Measurements from ENCODE around the gene AP1M2.
A peak's percentile ranks its signal among the peaks of the same experiment; 100 is the strongest.

The AP1M2 gene

DNA sequence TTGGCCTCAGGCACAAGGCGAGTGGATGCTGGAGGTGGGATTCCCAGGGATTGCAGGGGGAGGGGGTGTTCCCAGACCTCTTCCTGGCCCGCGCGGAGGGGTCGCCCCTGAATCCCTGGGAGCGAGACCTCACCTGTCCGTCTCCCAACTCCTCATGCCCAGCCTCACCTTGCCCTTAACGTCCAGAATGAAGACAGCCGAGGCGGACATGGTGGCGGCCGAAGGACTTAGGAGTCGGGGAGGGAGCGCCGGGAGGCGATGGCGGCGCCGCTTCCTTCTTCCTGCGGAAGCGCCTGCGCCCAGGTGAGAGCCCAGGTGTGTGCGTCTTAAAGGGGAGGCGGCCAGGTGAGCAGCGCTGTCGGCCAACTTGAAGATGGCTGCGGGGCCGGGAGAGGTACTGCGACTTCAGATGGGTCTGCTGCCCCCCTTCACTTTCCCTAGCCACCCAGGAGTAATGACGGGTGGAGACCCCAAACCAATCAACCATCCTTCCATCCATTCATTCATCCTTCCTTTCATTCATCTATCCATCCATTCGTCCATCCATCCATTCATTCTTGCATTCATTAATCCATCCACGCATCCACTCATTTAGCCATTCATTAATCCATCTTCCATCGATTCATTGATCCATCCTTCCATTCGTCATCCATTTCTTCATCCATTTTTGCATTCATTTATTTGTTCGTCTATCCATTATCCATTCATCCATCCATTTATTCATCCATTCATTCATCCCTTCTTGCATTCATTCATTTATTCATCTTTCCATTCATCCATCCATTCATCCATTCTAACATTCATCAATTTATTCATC is at the start of gene AP1M2:
Gene AP1M2, minus strand, starts transcription at position 291 of the 817 bp plus-strand sequence. Its CDS starts 81 bp downstream, at position 210.
- TF ChIP-seq, protein P1, sequence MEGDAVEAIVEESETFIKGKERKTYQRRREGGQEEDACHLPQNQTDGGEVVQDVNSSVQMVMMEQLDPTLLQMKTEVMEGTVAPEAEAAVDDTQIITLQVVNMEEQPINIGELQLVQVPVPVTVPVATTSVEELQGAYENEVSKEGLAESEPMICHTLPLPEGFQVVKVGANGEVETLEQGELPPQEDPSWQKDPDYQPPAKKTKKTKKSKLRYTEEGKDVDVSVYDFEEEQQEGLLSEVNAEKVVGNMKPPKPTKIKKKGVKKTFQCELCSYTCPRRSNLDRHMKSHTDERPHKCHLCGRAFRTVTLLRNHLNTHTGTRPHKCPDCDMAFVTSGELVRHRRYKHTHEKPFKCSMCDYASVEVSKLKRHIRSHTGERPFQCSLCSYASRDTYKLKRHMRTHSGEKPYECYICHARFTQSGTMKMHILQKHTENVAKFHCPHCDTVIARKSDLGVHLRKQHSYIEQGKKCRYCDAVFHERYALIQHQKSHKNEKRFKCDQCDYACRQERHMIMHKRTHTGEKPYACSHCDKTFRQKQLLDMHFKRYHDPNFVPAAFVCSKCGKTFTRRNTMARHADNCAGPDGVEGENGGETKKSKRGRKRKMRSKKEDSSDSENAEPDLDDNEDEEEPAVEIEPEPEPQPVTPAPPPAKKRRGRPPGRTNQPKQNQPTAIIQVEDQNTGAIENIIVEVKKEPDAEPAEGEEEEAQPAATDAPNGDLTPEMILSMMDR (IDR thresholded peaks at IDR 0.05; ENCODE audit: low read depth, low read length, missing control alignments), result no peak
- no peak for DNase-seq (ENCODE audit: low read depth)
- H3K4me3 ChIP-seq (ENCODE audit: low read depth, low read length), result no peak within 1 kb of the TSS
- in situ Hi-C loops (cut with HindIII; ENCODE audit: low sequenced_read_pairs), result no loop called here

DNA sequence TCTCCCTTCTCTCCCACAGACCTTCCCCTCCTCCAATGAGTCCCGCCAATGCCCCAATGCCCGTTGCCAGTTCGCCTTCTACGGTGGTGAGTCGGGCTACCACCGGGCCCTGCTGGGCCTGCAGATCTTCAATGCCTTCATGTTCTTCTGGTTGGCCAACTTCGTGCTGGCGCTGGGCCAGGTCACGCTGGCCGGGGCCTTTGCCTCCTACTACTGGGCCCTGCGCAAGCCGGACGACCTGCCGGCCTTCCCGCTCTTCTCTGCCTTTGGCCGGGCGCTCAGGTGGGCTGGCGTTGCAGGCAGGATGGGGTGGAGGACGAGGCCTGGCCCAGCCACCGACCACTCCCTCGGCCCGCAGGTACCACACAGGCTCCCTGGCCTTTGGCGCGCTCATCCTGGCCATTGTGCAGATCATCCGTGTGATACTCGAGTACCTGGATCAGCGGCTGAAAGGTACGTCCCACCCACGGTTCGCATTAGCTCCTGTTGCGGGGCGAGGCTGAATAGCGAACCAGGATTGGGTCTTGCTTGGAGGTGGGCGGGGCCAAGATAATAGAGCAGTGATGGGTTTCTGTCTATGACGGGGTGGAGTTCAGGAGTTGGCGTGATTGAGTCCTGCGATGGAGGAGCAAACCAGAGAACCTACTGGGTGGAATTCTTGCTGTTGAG is 49.3 kb upstream of the AP1M2 start:
- no peak for DNase-seq (ENCODE audit: low read depth)
- TF ChIP-seq, protein P1 (IDR thresholded peaks at IDR 0.05; ENCODE audit: low read depth, low read length, missing control alignments), result no peak
- in situ Hi-C loops (cut with HindIII; ENCODE audit: low sequenced_read_pairs), result no loop called here
- no peak overlapping the region for H3K4me3 ChIP-seq (ENCODE audit: low read depth, low read length)

DNA sequence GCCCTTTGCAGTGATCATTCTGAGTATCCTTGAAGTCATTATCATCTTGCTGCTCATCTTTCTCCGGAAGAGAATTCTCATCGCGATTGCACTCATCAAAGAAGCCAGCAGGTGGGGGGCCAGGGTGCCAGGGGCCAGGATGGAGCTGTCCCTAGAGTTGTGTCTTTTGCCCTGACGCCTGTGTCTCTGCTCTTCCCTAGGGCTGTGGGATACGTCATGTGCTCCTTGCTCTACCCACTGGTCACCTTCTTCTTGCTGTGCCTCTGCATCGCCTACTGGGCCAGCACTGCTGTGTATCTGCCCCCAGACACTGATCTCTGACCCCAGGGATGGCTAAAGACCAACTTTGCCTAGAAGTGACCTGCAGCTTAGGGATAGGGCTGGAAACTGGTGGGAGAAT is 47.9 kb upstream of the AP1M2 start:
- TF ChIP-seq, protein P1 (IDR thresholded peaks at IDR 0.05; ENCODE audit: low read depth, low read length, missing control alignments), result no peak
- in situ Hi-C loops (cut with HindIII; ENCODE audit: low sequenced_read_pairs), result no loop called here
- no peak for DNase-seq (ENCODE audit: low read depth)
- no peak overlapping the region for H3K4me3 ChIP-seq (ENCODE audit: low read depth, low read length)

DNA sequence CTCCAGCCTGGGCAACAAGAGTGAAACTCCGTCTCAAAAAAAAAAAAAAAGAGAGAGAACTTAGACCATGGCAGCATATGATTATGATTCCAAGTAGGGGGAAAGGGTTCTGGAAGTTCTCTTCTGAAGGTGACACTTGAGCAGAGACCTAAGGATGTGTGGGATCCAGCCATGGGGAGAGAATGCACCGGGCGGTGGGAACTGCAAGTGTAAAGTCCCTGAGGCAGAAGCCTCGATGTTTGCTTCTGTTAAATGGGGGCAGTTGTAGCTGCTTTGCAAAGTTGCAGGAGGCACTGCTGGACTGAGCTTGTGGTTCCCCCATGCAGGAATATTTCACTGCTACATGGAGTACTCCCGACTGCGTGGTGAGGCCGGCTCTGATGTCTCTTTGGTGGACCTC is 47.3 kb upstream of the AP1M2 start:
- TF ChIP-seq, protein P1 (IDR thresholded peaks at IDR 0.05; ENCODE audit: low read depth, low read length, missing control alignments), result no peak
- no peak for DNase-seq (ENCODE audit: low read depth)
- no peak overlapping the region for H3K4me3 ChIP-seq (ENCODE audit: low read depth, low read length)
- in situ Hi-C loops (cut with HindIII; ENCODE audit: low sequenced_read_pairs), result no loop called here

DNA sequence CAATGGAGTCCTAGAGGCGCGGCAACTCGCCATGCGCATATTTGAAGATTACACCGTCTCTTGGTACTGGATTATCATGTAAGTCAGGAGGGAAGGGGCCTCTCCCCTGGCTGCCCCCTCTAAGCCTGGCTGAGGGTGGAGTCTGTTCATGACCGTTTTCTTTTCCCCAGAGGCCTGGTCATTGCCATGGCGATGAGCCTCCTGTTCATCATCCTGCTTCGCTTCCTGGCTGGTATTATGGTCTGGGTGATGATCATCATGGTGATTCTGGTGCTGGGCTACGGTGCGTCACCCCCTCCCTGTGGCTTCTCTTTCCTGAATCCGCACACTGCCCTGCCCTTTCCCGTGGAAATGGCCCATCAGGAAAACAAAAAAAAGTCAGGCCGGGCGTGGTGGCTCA is 44.8 kb upstream of the AP1M2 start:
- in situ Hi-C loops (cut with HindIII; ENCODE audit: low sequenced_read_pairs), result no loop called here
- H3K4me3 ChIP-seq (ENCODE audit: low read depth, low read length), result no peak overlapping the region
- DNase-seq (ENCODE audit: low read depth), result no peak
- TF ChIP-seq, protein P1 (IDR thresholded peaks at IDR 0.05; ENCODE audit: low read depth, low read length, missing control alignments), result no peak

DNA sequence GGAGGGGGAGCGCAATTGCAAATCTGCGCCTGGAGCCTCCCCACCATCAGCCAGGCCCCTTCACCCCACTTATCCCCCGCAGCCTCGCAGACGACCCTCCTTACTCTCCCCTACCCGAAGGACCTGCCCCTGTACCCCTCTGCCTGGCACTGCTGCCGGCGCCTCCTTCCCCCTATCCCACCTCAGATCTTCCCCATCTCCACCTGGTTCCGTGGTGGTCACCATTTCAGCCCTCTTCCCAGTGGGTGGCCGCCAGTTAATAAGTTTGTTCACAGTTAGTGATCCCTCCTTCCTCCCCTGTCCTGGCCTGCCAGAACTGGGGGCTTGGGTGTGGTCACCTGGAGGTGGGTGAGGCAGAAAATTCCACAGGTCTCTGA is 38.6 kb upstream of the AP1M2 start:
- no peak for DNase-seq (ENCODE audit: low read depth)
- TF ChIP-seq, protein P1 (IDR thresholded peaks at IDR 0.05; ENCODE audit: low read depth, low read length, missing control alignments), result no peak
- in situ Hi-C loops (cut with HindIII; ENCODE audit: low sequenced_read_pairs), result no loop called here
- peak overlapping the region; percentile 55 for H3K4me3 ChIP-seq (ENCODE audit: low read depth, low read length)
